Endothelial cell of umbilical vein (primary cell): ENCODE measurements around the gene WNT11.

Experiments
- POLR2A ChIP-seq: IDR thresholded peaks from 2 replicates; pipeline ENCODE4 v1.6.1; 2012; ENCODE audit warnings: low read depth, mild to moderate bottlenecking, control low read depth, low read length
- POLR2AphosphoS5 ChIP-seq: IDR thresholded peaks from 2 replicates; pipeline ENCODE4 v1.6.1; 2012; ENCODE audit warnings: low read depth, mild to moderate bottlenecking, control low read depth, low read length, moderate library complexity; ENCODE audit not compliant: insufficient read depth

- no peak for TF ChIP-seq POLR2A
- TF ChIP-seq POLR2AphosphoS5 = no peak
Measured at GRCh38 chr11:76166314-76166713, 40.0 kb downstream of the WNT11 start.
